HepG2 (cell line): ENCODE data around the gene MUSK. TPM values are rescaled to one million over a fixed set of nuclear protein-coding genes. Genes with fewer than 3 reads are reported as not detected.

Source experiments
- ATAC-seq: fragments of 200-7000 bp; cut with Tn5 transposase; 3 replicates; pipeline ENCODE4 v1.9.1; 2020; ENCODE audit warnings: mild to moderate bottlenecking, moderate library complexity
- BruUV-seq: library from RNA; stranded (reverse); fragments of 400-500 nt; replicated peaks from 2 replicates; lab custom pipeline; 2021; lab: Mats Ljungman, UMichigan
- CTCF ChIA-PET: fragments of 300-600 bp; formaldehyde crosslinking; extraction: SDS; loops from one replicate; lab custom pipeline; 2021; ENCODE audit warnings: low total read pairs, inconsistent platforms, low intra/inter-chr PET ratio; lab: Yijun Ruan, JAX
- POLR2A ChIA-PET: fragments of 350-600 bp; sonication (Branson Sonifier 250); formaldehyde crosslinking; loops from one replicate; lab custom pipeline; 2020; ENCODE audit warnings: antibody characterized with exemption, inconsistent platforms; lab: Yijun Ruan, JAX
- DNase-seq: peaks from one replicate; pipeline ENCODE4 v3.0.0-alpha.2; 2015; ENCODE audit warnings: low spot score
- FAIRE-seq: peaks from 3 replicates; lab custom pipeline; 2011; peaks lifted over from hg19 to GRCh38; lab: Jason Lieb, UNC
- H2AFZ ChIP-seq: one replicate; pipeline ENCODE4 v1.6.1; 2011; ENCODE audit warnings: low read length, inconsistent platforms
- H3K27ac ChIP-seq: fragments of 300-600 bp; 3 replicates; pipeline ENCODE4 v1.8.0; 2011; ENCODE audit warnings: mixed run types, mild to moderate bottlenecking, mixed read lengths, low read length, inconsistent platforms; ENCODE audit not compliant: insufficient read depth; ENCODE audit errors: extremely low read length
- H3K27me3 ChIP-seq, 2 experiments: fragments of 200-600 bp in 1 of 2; 2 replicates in 1 of 2; 3 replicates in 1 of 2; pipeline versions ENCODE4 v1.6.0 to v1.8.0; 2011; ENCODE audit warnings: low read length in 2 of 2, mild to moderate bottlenecking in 2 of 2, moderate library complexity in 2 of 2, inconsistent platforms in 1 of 2; ENCODE audit not compliant: insufficient read depth in 2 of 2, control insufficient read depth in 1 of 2
- H3K36me3 ChIP-seq, 2 experiments: fragments of 200-600 bp in 1 of 2; replicated peaks in 1 of 2; 2 replicates in 1 of 2; 3 replicates in 1 of 2; pipeline versions ENCODE4 v1.5.1 to v1.8.0; 2011; ENCODE audit warnings: low read length in 2 of 2, inconsistent platforms in 1 of 2; ENCODE audit not compliant: insufficient read depth in 2 of 2, control insufficient read depth in 1 of 2
- H3K4me1 ChIP-seq: 2 replicates; pipeline ENCODE4 v1.5.1; 2012; ENCODE audit warnings: low read length, inconsistent platforms; ENCODE audit not compliant: insufficient read depth
- H3K4me2 ChIP-seq: 2 replicates; pipeline ENCODE4 v1.6.0; 2011; ENCODE audit warnings: low read depth, low read length, inconsistent platforms
- H3K4me3 ChIP-seq, 3 experiments: fragments of 200-600 bp in 1 of 3; sonication (generic), shearing (Covaris generic) in 1 of 3; replicated peaks in 1 of 3; 2 replicates each; pipeline ENCODE4 v1.5.1; 2011 to 2016; ENCODE audit warnings: low read length in 3 of 3, inconsistent platforms in 2 of 3, low read depth in 2 of 3, mild to moderate bottlenecking in 2 of 3, control low read depth in 1 of 3, mixed read lengths in 1 of 3; ENCODE audit not compliant: insufficient read depth in 1 of 3
- H3K79me2 ChIP-seq: one replicate; pipeline ENCODE4 v1.6.1; 2011; ENCODE audit warnings: low read length, inconsistent platforms; ENCODE audit not compliant: insufficient read depth
- H3K9ac ChIP-seq: 2 replicates; pipeline ENCODE4 v1.6.0; 2011; ENCODE audit warnings: mild to moderate bottlenecking, low read depth, low read length, inconsistent platforms; ENCODE audit not compliant: insufficient read depth
- H3K9me3 ChIP-seq: 2 replicates; pipeline ENCODE4 v1.5.1; 2012; ENCODE audit warnings: mild to moderate bottlenecking, low read length
- H4K20me1 ChIP-seq: 2 replicates; pipeline ENCODE4 v1.6.0; 2011; ENCODE audit warnings: inconsistent platforms, mild to moderate bottlenecking, low read length, moderate library complexity; ENCODE audit not compliant: insufficient read depth
- GMEB1 ChIP-seq: sonication (generic); formaldehyde crosslinking; IDR thresholded peaks from 2 replicates; pipeline ENCODE4 v1.5.1; 2020; ENCODE audit warnings: missing genetic modification reagents, mild to moderate bottlenecking, borderline replicate concordance
- RBM22 ChIP-seq: fragments of 200-400 bp; formaldehyde crosslinking; optimal IDR thresholded peaks from 2 replicates; pipeline ENCODE3; 2017; ENCODE audit warnings: mild to moderate bottlenecking, low read length, moderate library complexity
- SIX4 ChIP-seq: sonication (generic); formaldehyde crosslinking; IDR thresholded peaks from 2 replicates; pipeline ENCODE4 v1.4.0; 2020; ENCODE audit warnings: missing genetic modification reagents
- SNAPC4 ChIP-seq: sonication (generic); formaldehyde crosslinking; IDR thresholded peaks from 2 replicates; pipeline ENCODE4 v1.4.0; 2020; ENCODE audit warnings: mild to moderate bottlenecking, missing genetic modification reagents
- TARDBP ChIP-seq: sonication (generic); formaldehyde crosslinking; IDR thresholded peaks from 2 replicates; pipeline ENCODE4 v1.8.0; 2022; ENCODE audit warnings: mild to moderate bottlenecking, missing genetic modification reagents
- TBX2 ChIP-seq: sonication (generic); formaldehyde crosslinking; IDR thresholded peaks from 2 replicates; pipeline ENCODE4 v1.5.0; 2020; ENCODE audit warnings: missing genetic modification reagents, mild to moderate bottlenecking, borderline replicate concordance
- ZNF335 ChIP-seq: sonication (generic); formaldehyde crosslinking; IDR thresholded peaks from 2 replicates; pipeline ENCODE4 v1.4.0; 2020; ENCODE audit warnings: missing genetic modification reagents
- ZNF761 ChIP-seq: sonication (generic); formaldehyde crosslinking; conservative IDR thresholded peaks from 2 replicates; pipeline ENCODE4 v1.4.0; 2020; ENCODE audit warnings: mild to moderate bottlenecking, missing genetic modification reagents
- ZNF781 ChIP-seq: sonication (generic); formaldehyde crosslinking; IDR thresholded peaks from 2 replicates; pipeline ENCODE4 v1.5.1; 2020; ENCODE audit warnings: borderline replicate concordance, mild to moderate bottlenecking, missing genetic modification reagents; ENCODE audit errors: not compliant biosample characterization
- WGBS: methylation state at CpG from one replicate; pipeline ENCODE4 v1.1.6; 2017; ENCODE audit warnings: low lambda C conversion rate; 5-methylcytosine and 5-hydroxymethylcytosine counted together
- in situ Hi-C: cut with HindIII; loops from 2 replicates; pipeline ENCODE4 v1.10.0; 2017; ENCODE audit warnings: low pct_unique_long_range_greater_than_20kb; ENCODE audit not compliant: extremely low pct_ligation_motif_present
- intact Hi-C: fragments of 100-400 bp; cut with micrococcal nuclease; formaldehyde crosslinking; loops from one replicate; pipeline ENCODE4 v1.10.0; 2022; ENCODE audit not compliant: unreplicated experiment
- polyA plus RNA-seq, 8 experiments: library from polyadenylated mRNA; depleted of rRNA in 3 of 8; stranded (reverse) in 7 of 8; unstranded in 1 of 8; fragments of >200 nt; fragmentation: Illumina TruSeq in 4 of 8; extraction: Trizol in 4 of 8; gene quantifications; 2 replicates each; pipeline versions ENCODE4 v1.2.1 to v1.2.3, GENCODE V29; 2011 to 2016; ENCODE audit warnings: low read depth in 4 of 8, missing spikeins in 1 of 8, mixed read lengths in 1 of 8; ENCODE audit not compliant: insufficient read depth in 1 of 8
- total RNA-seq, 5 experiments: library from RNA; depleted of rRNA; stranded (reverse); fragments of >200 nt; fragmentation: Illumina TruSeq; extraction: Trizol; gene quantifications; 2 replicates each; pipeline ENCODE4 v1.2.3, GENCODE V29; 2016; ENCODE audit warnings: low read depth in 1 of 5
- TF ChIP-seq, protein P1 (sequence below): sonication (generic); formaldehyde crosslinking; conservative IDR thresholded peaks from 2 replicates; pipeline ENCODE4 v1.5.0; 2020; ENCODE audit warnings: missing genetic modification reagents

The MUSK gene
- total and polyA plus RNA-seq, 2 of the 13 experiments (the other 11 are each of a cell fraction or from before 2014, with no cell fraction given) = not detected

GRCh38 chr9:110710420-110710819, 41.8 kb downstream of the MUSK start:
- Histone ChIP-seq H3K4me1 (no peaks in the 10 kb centered on the region), H3K27me3 (no peaks in the 10 kb centered on the region)
- POLR2A ChIA-PET = no interaction called here
- BruUV-seq = no TSS peak
- no peak for TF ChIP-seq TBX2 (CRISPR knock-in tag)
- TF ChIP-seq, protein P1, sequence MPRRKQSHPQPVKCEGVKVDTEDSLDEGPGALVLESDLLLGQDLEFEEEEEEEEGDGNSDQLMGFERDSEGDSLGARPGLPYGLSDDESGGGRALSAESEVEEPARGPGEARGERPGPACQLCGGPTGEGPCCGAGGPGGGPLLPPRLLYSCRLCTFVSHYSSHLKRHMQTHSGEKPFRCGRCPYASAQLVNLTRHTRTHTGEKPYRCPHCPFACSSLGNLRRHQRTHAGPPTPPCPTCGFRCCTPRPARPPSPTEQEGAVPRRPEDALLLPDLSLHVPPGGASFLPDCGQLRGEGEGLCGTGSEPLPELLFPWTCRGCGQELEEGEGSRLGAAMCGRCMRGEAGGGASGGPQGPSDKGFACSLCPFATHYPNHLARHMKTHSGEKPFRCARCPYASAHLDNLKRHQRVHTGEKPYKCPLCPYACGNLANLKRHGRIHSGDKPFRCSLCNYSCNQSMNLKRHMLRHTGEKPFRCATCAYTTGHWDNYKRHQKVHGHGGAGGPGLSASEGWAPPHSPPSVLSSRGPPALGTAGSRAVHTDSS (CRISPR knock-in tag) = no peak
- TF ChIP-seq, all 625 proteins: peak for 0
- Histone ChIP-seq H2AFZ (no peak overlapping the region), H3K27ac (no peak overlapping the region), H3K9ac (no peak overlapping the region), H3K36me3 (no peaks in the 10 kb centered on the region), H3K79me2 (no peaks in the 10 kb centered on the region), H3K9me3 (no peaks in the 10 kb centered on the region), H3K4me3 (no peak overlapping the region), H3K4me2 (no peak overlapping the region), H4K20me1 (no peaks in the 10 kb centered on the region)
- CTCF ChIA-PET = no interaction called here
- in situ Hi-C loops (no loop called here), intact Hi-C loops (no loop called here)
- no peak for ATAC-seq
- 16% methylated on average over 3 of the region's 3 CpGs for WGBS
- FAIRE-seq = no peak
- no peak for DNase-seq

- Histone ChIP-seq H3K9ac (no peak overlapping the region), H3K36me3 (no peaks in the 10 kb centered on the region), H3K4me2 (no peak overlapping the region), H3K79me2 (no peaks in the 10 kb centered on the region), H2AFZ (no peak overlapping the region), H3K4me1 (no peaks in the 10 kb centered on the region), H3K27ac (no peak overlapping the region), H3K27me3 (no peaks in the 10 kb centered on the region), H3K4me3 (no peak overlapping the region), H3K9me3 (no peaks in the 10 kb centered on the region), H4K20me1 (no peaks in the 10 kb centered on the region)
- in situ Hi-C loops (no loop called here), intact Hi-C loops (no loop called here)
- BruUV-seq = no TSS peak
- ATAC-seq = no peak
- CTCF ChIA-PET = no interaction called here
- no peak for DNase-seq
- POLR2A ChIA-PET = no interaction called here
- no peak for FAIRE-seq
- WGBS = 79% methylated on average over 1 of the region's 1 CpG
- TF ChIP-seq SNAPC4 (CRISPR knock-in tag) = no peak
- TF ChIP-seq TARDBP (CRISPR knock-in tag) = no peak
- TF ChIP-seq SIX4 = no peak
- no peak for TF ChIP-seq ZNF335 (CRISPR knock-in tag)
- no peak for TF ChIP-seq ZNF761 (CRISPR knock-in tag)
- TF ChIP-seq RBM22 = no peak
- TF ChIP-seq ZNF781 (CRISPR knock-in tag) = no peak
- no peak for TF ChIP-seq GMEB1 (CRISPR knock-in tag)
Observed at GRCh38 chr9:110712955-110713354, 44.4 kb downstream of the MUSK start.
